NCI-H748 treated with DMSO at 0.1 percent for 48 hours (cell line): ENCODE measurements around the gene TCEA2.

Source experiments
- DNase-seq: peaks from one replicate; lab custom pipeline; 2025; lab: John Stamatoyannopoulos, UW

TCEA2 gene

GRCh38 chr20:64093013-64093503 is 30.1 kb downstream of the TCEA2 start:
- no peak for DNase-seq

DNA sequence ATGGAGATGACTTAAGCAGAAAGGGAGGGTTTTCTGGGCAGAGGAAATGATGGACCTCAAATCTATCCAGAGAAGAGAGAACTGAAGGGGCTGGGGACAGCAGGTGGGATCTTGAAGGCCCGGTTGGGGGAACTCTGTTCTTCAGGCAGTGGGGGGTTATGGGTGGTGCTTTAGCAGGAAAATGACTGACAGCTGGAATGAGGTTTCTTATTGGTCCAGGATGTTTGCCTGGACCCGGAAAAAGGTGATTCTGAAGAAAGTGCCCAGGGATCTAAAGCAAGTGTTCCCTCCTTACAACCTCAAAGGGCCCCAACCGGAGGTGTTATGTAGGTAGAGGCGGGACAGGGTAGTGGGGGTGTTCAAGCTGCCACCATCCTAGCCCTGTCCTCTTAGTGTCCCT is 32.5 kb downstream of the TCEA2 start:
- DNase-seq = no peak

- DNase-seq = no peak
These were observed 32.9 kb downstream of the TCEA2 start for GRCh38 chr20:64095927-64096326.

DNA sequence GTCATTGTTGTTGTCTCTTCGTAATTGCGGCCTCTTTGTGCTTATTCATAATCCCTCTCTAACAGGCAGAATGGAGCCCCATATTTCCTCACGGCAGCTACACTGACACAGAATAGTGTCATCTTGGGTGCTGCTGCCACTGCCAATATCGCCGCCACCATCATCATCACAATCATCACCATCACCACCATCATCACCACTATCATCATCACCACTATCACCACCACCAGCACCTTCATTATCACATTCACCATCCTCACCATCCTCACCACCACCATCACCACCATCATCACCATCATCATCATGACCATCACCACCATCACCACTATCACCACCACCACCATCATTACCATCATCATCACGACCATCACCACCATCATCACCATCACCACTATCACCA is 33.5 kb downstream of the TCEA2 start:
- DNase-seq = no peak

DNA sequence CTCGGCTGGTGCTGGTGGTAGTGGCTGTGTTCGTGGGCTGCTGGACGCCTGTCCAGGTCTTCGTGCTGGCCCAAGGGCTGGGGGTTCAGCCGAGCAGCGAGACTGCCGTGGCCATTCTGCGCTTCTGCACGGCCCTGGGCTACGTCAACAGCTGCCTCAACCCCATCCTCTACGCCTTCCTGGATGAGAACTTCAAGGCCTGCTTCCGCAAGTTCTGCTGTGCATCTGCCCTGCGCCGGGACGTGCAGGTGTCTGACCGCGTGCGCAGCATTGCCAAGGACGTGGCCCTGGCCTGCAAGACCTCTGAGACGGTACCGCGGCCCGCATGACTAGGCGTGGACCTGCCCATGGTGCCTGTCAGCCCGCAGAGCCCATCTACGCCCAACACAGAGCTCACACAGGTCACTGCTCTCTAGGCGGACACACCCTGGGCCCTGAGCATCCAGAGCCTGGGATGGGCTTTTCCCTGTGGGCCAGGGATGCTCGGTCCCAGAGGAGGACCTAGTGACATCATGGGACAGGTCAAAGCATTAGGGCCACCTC is 35.5 kb downstream of the TCEA2 start:
- no peak for DNase-seq

DNA sequence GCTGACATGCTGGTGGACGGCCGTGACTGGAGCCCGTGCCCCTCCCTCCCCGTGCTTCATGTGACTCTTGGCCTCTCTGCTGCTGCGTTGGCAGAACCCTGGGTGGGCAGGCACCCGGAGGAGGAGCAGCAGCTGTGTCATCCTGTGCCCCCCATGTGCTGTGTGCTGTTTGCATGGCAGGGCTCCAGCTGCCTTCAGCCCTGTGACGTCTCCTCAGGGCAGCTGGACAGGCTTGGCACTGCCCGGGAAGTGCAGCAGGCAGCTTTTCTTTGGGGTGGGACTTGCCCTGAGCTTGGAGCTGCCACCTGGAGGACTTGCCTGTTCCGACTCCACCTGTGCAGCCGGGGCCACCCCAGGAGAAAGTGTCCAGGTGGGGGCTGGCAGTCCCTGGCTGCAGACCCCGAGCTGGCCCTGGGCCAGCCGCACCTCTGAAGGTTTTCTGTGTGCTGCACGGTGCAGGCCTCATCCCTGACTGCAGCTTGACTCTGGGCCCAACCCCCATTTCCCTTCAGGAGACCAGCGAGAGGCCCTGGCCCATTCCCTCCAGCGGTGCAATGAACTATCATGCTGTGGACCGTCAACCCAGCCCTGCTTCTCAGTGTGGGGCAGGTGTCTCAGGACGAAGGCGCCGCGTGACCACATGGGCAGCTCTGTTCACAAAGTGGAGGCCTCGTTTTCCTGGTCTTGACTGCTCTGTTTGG is 36.2 kb downstream of the TCEA2 start:
- DNase-seq = no peak

GRCh38 chr20:64099880-64100565 is 37.0 kb downstream of the TCEA2 start:
- no peak for DNase-seq

DNA sequence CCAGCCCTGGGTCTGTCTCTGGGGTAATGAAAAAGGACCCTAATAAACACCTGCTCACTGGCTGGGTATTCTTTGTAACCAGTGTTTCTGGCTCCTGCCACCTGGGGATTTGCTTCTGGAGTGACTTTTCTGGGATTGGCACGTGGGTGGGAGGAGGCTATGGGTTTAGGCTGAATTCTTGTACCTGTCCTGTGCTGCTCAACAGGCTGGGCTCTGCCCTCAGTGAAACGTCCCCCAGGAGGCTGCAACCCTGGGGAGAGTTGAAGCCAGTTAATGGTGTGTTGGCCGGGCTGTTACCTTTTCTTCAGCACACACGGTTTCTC is 37.5 kb downstream of the TCEA2 start:
- no peak for DNase-seq

DNA sequence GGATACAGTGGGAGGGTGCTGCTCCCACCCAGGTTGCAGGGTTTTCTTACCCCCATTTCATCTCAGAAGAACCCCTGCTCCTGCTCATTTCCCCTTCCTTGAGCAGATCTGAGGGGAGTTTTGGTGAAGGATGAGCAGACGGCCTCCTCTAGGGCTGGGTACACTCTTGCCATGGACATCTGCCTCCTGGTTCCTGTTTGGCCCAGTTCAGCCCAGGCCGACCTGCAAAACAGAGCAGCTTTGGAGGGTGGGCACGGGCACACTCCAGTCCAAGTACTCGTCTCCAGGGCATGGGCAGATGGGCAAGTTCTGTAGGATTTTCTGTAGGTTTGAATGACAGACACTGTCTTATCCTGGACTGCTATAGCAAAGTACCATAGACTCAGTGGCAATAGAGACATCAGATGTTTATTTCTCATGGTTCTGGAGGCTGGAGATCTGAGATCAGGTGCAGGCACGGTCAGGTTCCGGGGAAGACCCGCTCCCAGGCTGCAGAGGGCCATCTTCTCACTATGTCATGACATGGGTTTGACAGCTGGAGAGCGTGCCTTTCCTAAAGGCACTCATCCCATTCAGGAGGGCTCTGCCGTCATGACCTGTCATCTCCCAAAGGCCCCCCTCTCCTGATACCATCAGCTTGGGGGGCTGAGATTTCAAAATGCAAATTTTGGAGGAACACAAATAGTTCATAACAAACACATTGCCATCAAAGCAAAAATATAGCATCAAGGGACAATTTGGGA is 38.1 kb downstream of the TCEA2 start:
- no peak for DNase-seq

DNA sequence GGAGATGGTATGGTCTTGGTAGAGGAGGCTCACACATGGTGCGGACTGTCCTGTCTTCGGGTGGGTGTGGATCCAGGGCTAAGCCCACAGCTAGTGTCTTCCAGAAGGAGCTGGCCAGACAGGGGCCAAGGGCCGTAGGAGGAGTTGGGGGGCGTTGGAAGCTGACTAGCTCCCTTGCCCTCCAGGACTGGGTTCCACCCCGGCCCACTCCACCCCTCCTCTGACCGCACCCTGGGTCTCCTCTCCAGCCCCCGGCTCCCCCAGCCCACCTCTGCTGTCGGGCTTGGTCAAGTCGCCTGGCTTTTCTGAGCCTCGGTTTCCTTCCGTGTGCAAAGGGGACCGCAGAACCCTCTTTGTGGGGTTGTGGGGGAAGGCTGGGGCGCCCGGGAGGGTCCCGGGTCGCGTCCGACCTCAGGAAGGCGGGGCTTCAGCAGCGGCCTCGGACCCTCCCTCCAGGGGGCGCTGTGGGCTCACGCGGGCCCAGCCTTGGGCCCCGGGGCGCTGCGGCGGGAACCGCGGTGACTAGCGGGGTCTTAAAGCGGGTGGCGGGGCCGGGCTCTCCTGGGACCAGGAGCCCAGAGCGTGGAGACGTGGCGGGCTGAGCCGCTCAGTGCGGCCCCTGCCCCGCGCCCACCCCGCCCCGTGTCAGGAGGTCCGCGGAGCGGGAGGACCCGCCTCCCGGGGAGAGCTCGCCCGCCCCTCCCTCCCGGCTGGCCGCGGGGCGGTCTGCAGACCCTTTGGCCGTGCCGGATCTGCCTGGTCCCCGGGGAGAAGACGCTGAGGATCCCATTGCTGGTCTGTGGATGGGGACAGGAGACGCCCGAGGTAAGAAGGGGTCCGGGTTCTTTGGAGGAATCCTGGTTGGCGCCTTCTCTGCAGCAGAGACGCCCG is 39.0 kb downstream of the TCEA2 start:
- peak; percentile 6 for DNase-seq

DNA sequence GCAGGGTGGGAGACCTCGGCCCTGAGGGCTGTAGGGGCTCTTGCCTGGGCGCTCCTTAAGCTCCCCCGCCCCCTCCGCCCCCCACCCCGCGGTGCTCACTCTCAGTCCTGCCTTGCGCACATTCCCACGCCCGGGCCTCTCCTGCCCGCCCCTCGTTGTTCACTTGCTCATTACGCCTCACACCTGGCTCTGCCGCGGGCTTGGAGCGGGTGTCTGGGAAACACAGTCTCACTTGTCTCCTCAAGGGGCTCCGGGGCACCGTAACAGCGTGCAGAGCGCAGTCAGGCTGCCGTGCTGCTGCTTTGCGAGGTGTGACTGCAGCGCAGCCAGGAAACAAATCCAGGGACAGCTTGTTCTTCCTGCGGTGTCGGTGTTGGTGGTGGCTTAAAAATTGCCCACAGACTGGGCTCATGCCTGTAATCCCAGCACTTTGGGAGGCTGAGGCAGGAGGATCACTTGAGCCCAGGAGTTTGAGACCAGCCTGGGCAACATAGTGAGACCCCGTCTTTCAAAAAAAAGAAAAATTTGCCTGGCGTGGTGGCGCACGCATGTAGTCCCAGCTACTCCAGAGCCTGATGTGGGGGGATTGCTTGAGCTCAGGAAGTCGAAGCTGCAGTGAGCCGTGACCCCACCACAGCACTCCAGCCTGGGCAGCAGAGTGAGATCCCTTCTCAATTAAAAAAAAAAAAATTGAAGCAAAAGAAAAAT is 39.8 kb downstream of the TCEA2 start:
- peak; percentile 23 for DNase-seq

DNA sequence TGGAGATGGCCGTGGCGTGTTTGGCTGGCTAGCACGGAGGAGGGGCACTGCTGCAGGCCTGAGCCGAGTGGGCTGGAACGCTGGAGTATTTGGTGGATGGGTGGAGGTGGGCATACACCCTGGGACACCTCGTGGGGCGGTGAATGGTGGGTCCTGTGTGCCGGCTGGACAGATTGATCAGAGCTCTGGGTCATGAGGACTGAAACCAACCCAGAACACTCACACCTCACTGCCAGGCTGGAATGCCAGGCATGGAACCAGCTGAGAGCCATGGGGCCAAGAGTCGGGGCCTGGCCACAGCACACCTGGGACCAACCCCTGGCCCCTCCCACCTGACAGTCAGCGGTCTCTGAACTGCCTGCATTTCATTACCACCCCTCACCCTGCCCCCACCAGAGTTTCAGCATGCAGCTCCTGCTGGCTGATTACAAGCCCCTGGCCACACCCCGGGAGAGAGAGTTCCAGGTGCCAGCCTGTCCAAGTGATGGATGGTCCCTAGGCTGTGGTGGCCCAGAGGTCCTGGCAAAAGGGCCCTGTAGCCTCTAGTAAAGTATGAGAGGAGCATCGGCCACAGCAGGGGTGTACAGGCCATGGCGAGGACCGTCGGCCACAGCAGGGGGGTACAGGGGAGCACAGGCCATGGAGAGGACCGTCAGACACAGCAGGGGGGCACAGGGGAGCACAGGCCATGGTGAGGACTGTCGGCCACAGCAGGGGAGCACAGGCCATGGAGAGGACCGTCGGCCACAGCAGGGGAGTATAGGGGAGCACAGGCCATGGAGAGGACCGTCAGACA is 41.1 kb downstream of the TCEA2 start:
- no peak for DNase-seq

DNA sequence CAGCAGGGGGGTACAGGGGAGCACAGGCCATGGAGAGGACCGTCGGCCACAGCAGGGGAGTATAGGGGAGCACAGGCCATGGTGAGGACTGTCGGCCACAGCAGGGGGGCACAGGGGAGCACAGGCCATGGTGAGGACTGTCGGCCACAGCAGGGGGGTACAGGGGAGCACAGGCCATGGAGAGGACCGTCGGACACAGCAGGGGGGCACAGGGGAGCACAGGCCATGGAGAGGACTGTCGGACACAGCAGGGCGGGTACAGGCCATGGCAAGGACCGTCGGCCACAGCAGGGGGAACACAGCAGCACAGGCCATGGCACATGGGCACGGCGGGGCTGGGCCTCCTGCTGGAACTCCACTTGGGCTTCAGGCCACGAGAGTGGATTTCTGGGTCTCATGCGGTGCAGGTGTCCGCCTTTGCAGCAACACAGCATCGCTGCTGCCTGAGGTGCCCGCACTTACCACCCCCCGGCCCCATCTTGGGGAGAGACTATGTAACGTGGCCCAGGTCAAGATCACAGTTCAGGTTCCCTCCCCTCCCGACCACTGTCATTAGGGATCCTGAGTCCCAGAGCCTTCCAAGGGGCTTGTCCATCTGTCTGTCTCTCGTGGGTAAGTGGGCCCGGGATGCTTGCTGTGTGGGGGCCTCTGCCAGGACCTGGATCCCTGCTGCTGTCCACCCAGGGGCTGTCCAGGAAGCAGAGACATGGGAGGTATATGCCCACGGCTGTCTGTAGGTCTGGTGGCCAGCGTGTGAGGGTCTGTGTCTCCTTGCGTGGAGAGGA is 41.9 kb downstream of the TCEA2 start:
- DNase-seq = no peak

- DNase-seq = no peak
These were observed 42.9 kb downstream of the TCEA2 start for GRCh38 chr20:64105846-64106434.

DNA sequence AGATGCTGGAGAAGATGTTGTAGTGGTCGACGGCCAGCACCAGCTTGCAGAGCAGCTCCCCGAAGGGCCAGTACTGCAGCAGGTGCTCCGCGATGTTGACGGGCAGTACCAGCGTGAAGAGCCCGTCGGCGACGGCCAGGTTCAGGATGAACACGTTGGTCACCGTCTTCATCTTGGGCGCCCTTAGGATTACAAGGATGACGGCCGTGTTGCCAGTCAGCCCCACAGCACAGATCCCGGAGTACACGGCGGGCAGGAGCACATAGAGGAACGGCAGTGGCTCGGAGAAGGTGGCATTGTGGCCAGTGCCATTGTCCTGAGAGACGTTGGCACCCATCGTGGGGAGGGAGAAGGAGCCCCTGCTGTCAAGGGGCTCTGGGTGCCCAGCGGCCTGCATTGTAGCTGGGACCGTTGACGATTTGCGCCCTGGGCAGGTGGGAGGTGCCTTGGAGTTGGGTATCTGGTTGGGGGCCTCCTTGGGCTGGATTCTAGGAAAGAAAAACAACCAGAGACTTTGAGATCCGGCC is 43.5 kb downstream of the TCEA2 start:
- no peak for DNase-seq

DNA sequence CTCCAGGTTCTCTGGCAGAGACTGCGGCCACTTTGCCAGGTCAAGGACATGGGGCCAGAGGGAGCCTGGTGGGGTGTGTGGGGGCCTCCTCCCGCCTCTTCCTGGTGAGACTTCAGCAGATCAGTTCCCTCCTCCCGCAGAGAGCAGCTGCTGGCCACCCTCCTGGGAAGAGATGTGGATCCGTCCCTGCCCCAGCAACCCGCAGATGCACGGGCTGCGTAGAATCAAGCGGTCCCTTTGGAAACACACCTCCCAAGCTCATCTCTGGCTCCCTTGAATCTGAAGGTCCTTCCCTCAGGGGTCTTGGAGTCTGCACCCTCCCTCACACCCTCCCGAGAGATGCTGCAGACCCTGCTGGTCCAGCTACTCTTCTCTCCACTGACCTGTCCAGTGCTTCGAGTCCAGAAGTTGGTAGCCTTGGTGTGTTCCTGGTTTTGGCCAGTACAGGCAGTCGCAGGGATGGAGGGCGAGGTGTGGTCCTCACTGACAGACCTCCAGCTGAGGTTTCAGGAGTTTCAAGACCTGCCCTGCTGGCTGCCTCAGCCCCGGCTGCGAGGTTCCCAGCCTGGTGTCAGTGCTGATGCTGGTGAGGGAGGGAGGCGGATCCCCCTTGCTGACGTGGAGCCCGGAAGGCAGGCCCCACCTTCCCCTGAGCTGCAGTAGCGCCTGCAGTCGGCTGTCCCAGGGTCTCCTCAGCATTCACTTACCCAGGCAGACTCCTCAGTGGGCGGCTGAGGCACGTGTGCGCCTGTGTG is 44.2 kb downstream of the TCEA2 start, which contains the start of gene NPBWR2:
Gene NPBWR2, minus strand, starts transcription at position 585 of the 755 bp plus-strand sequence. CDS start 734 bp downstream, outside the sequence.
- no peak for DNase-seq

DNA sequence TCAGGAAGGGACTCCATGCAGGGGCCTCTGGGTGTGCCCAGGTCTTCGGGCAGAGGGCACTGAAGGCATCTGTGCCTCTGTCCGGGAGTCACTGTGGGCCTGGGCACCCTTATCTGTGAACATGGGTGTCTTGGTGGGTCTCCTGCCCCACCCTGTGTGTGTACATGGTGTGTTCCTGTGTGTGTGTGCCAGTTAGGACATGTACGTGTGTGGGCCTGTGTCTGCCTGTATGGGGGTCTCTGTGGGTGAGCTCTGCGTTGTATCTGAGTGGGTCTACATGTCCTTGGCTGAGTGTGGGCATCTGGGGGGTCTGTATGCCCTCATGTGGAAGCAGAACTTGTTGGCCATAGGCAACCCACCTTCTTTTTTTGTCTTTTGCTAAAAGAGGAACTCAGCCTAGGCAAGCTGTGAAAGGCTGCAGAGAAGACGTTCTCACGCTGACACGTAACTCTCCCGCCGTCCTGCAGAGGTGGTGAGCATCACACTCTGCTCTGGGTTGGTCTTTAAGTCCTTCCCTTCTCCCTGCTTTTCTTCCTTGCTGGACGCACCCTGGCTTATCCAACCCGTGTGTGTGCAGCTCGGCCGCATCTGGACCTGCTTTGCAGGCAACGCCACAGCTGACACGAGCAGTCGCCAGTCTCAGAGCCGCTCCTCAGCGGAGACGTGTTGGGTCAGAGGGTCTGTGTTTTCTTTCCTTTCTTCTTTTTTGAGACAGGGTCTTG is 44.9 kb downstream of the TCEA2 start:
- DNase-seq = no peak
